Measurements from ENCODE around the gene KIF1C. TPM values are rescaled to one million over a fixed set of nuclear protein-coding genes. Genes with fewer than 3 reads are reported as not detected.

Gene KIF1C
- total RNA-seq, 1 experiment from 2014 or later, result 121 TPM

DNA sequence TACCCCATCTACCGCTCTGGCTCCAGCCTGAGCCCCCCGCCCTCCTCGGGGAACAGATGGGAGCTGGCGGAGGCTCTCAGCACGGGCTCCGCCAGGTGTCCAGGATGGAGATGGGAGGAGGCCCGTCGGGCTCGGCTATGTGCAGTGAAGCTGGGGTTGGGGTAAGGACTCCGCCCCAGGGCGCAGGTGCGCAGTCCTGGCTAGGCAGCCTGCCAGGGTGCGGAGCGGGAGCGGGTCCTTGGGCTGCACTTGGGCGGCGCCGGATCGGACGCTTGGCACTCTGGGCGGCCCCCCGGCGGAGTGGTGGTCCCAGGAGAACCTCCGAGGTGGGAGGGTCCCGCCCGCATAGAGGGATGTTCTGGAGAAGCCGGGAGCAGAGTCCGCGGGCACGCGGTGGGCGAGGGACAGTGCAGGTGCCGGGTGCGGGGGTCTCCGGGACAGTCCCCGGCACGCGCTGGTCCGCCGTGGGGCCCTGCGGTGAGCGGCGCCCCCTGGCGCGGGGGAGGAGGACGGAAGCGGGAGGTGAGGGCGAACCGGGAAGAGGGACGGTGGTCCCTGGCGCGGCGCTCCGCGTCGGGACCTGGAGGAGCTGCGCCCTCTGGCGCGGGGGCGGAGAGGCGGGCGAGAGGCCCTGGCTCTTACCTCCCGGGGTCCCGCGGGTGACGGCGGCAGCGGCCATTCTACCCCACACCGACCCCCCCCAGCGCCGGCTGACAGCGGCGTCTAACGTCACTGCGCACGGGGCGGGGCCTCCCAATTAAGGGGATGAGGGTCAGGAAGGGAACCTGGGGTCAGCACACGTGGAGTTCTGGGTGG lies 10.6 kb upstream of the KIF1C start, which contains the start of gene CAMTA2:
Gene CAMTA2, minus strand, starts transcription at position 725 of the 816 bp plus-strand sequence. CDS start 1,453 bp downstream, outside the sequence.
- no peaks in the 10 kb centered on the region for H4K20me1 ChIP-seq (ENCODE audit: insufficient read depth)
- TF ChIP-seq JUND (IDR thresholded peaks at IDR 0.05), result no peak
- TF ChIP-seq CBX3 (IDR thresholded peaks at IDR 0.05; ENCODE audit: low read depth), result no peak
- no peak for TF ChIP-seq TCF7L2 (IDR thresholded peaks at IDR 0.05; ENCODE audit: borderline replicate concordance, extremely low read depth, insufficient read depth, insufficient read length)
- TF ChIP-seq, protein P1, sequence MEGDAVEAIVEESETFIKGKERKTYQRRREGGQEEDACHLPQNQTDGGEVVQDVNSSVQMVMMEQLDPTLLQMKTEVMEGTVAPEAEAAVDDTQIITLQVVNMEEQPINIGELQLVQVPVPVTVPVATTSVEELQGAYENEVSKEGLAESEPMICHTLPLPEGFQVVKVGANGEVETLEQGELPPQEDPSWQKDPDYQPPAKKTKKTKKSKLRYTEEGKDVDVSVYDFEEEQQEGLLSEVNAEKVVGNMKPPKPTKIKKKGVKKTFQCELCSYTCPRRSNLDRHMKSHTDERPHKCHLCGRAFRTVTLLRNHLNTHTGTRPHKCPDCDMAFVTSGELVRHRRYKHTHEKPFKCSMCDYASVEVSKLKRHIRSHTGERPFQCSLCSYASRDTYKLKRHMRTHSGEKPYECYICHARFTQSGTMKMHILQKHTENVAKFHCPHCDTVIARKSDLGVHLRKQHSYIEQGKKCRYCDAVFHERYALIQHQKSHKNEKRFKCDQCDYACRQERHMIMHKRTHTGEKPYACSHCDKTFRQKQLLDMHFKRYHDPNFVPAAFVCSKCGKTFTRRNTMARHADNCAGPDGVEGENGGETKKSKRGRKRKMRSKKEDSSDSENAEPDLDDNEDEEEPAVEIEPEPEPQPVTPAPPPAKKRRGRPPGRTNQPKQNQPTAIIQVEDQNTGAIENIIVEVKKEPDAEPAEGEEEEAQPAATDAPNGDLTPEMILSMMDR (IDR thresholded peaks at IDR 0.05 in 2 of 3, conservative IDR thresholded peaks at IDR 0.05 in 1 of 3; ENCODE audit: borderline replicate concordance in 1 of 3, insufficient read depth in 1 of 3, low read depth in 2 of 3, low read length in 2 of 3), result peak; percentile 66 to 89 (median 73)
- TF ChIP-seq POLR2A (IDR thresholded peaks at IDR 0.05; ENCODE audit: borderline replicate concordance, extremely low read depth, insufficient read depth, insufficient read length), result peak; percentile 82
- peak; percentile 77 for TF ChIP-seq EGR1 (IDR thresholded peaks at IDR 0.05; ENCODE audit: low read depth)
- no peak for TF ChIP-seq ELF1 (IDR thresholded peaks at IDR 0.05; ENCODE audit: borderline replicate concordance, low read depth)
- peak; percentile 75; the same call in 1 of the 2 replicates for TF ChIP-seq ZFX (IDR thresholded peaks at IDR 0.05)
- TF ChIP-seq FOSL1 (IDR thresholded peaks at IDR 0.05; ENCODE audit: low read depth), result no peak
- no peak for TF ChIP-seq EZH2phosphoT487 (IDR thresholded peaks at IDR 0.05; ENCODE audit: borderline replicate concordance)
- TF ChIP-seq YY1 (IDR thresholded peaks at IDR 0.05; ENCODE audit: extremely low read depth, insufficient replicate concordance, low read depth, low read length), result peak; percentile 71
- TF ChIP-seq, protein P2, sequence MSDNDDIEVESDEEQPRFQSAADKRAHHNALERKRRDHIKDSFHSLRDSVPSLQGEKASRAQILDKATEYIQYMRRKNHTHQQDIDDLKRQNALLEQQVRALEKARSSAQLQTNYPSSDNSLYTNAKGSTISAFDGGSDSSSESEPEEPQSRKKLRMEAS (IDR thresholded peaks at IDR 0.05), result peak; percentile 78
- TF ChIP-seq, protein P3, sequence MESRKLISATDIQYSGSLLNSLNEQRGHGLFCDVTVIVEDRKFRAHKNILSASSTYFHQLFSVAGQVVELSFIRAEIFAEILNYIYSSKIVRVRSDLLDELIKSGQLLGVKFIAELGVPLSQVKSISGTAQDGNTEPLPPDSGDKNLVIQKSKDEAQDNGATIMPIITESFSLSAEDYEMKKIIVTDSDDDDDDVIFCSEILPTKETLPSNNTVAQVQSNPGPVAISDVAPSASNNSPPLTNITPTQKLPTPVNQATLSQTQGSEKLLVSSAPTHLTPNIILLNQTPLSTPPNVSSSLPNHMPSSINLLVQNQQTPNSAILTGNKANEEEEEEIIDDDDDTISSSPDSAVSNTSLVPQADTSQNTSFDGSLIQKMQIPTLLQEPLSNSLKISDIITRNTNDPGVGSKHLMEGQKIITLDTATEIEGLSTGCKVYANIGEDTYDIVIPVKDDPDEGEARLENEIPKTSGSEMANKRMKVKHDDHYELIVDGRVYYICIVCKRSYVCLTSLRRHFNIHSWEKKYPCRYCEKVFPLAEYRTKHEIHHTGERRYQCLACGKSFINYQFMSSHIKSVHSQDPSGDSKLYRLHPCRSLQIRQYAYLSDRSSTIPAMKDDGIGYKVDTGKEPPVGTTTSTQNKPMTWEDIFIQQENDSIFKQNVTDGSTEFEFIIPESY (IDR thresholded peaks at IDR 0.05; ENCODE audit: extremely low read depth, insufficient replicate concordance, low read length), result peak; percentile 30
- peak; percentile 58 for TF ChIP-seq RAD21 (IDR thresholded peaks at IDR 0.05; ENCODE audit: low read depth)
- peak; percentile 90 for TF ChIP-seq SRF (IDR thresholded peaks at IDR 0.05; ENCODE audit: low read depth)
- TF ChIP-seq, protein P4, sequence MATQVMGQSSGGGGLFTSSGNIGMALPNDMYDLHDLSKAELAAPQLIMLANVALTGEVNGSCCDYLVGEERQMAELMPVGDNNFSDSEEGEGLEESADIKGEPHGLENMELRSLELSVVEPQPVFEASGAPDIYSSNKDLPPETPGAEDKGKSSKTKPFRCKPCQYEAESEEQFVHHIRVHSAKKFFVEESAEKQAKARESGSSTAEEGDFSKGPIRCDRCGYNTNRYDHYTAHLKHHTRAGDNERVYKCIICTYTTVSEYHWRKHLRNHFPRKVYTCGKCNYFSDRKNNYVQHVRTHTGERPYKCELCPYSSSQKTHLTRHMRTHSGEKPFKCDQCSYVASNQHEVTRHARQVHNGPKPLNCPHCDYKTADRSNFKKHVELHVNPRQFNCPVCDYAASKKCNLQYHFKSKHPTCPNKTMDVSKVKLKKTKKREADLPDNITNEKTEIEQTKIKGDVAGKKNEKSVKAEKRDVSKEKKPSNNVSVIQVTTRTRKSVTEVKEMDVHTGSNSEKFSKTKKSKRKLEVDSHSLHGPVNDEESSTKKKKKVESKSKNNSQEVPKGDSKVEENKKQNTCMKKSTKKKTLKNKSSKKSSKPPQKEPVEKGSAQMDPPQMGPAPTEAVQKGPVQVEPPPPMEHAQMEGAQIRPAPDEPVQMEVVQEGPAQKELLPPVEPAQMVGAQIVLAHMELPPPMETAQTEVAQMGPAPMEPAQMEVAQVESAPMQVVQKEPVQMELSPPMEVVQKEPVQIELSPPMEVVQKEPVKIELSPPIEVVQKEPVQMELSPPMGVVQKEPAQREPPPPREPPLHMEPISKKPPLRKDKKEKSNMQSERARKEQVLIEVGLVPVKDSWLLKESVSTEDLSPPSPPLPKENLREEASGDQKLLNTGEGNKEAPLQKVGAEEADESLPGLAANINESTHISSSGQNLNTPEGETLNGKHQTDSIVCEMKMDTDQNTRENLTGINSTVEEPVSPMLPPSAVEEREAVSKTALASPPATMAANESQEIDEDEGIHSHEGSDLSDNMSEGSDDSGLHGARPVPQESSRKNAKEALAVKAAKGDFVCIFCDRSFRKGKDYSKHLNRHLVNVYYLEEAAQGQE (IDR thresholded peaks at IDR 0.05; ENCODE audit: low read depth), result no peak
- H3K9me2 ChIP-seq (ENCODE audit: insufficient read depth), result no peaks in the 10 kb centered on the region
- H3K27me3 ChIP-seq (ENCODE audit: insufficient read depth, low read length), result no peaks in the 10 kb centered on the region
- peak within 1 kb of the TSS; percentile 78 for H2AFZ ChIP-seq (ENCODE audit: low read depth, low read length, poor library complexity, severe bottlenecking)
- DNase-seq (ENCODE audit: low read depth, low spot score) (peak; percentile 52), ATAC-seq (peak; percentile 85)
- H3K9ac ChIP-seq (ENCODE audit: low read length), result peak within 1 kb of the TSS; percentile 90
- peaks cover 15% of the 10 kb centered on the region for H3K79me2 ChIP-seq (ENCODE audit: insufficient read depth, low read length)
- ChIA-PET RAD21 (ENCODE audit: low non-redundant PET in 1 of 2, low total read pairs in 2 of 2, uncharacterized antibody in 2 of 2, unreplicated experiment in 2 of 2) (interaction anchor here in 1 of 2 experiments (0.6 kb wide), 1 partner anchor 64 kb away, joined by 3 read pairs; no protein-coding TSS in a partner anchor), POLR2A (interaction anchor here (0.6 to 1.9 kb wide), 6 partner anchors 10 to 78 kb away, joined by 4 to 16 read pairs (median 7); partner anchors contain the start of genes INCA1, KIF1C, RNF167 and SLC25A11), CTCF (interaction anchor here (0.6 to 1.4 kb wide), 4 partner anchors 20 to 242 kb away, joined by 3 to 9 read pairs (median 5); partner anchors contain the start of gene SPAG7)
- H3K9me3 ChIP-seq (ENCODE audit: control insufficient read depth in 1 of 2, insufficient read depth in 1 of 2, low read depth in 1 of 2, low read length in 2 of 2), result no peaks in the 10 kb centered on the region
- BruUV-seq (replicated peaks), result no TSS peak
- H3K36me3 ChIP-seq (ENCODE audit: control insufficient read depth in 1 of 2, insufficient read depth in 2 of 2, low read length in 2 of 2), result peaks cover 2 to 7% of the 10 kb centered on the region in 2 experiments; a peak in 1 of 4 replicates
- peak within 1 kb of the TSS; percentile 99 for H3K4me2 ChIP-seq (ENCODE audit: low read length)
- H3K27ac ChIP-seq (ENCODE audit: low read depth, low read length), result peak within 1 kb of the TSS; percentile 84
- intact Hi-C loops (cut with micrococcal nuclease), result loop anchor here (1.0 to 5.0 kb wide), 3 partner anchors 20 to 78 kb away; partner anchors contain the start of genes PFN1 and SPAG7
- peaks cover 7 to 24% of the 10 kb centered on the region in 2 experiments for H3K4me1 ChIP-seq (ENCODE audit: control insufficient read depth in 1 of 2, insufficient read depth in 2 of 2, low read length in 2 of 2)
- peak within 1 kb of the TSS; percentile 72 to 97 for H3K4me3 ChIP-seq (replicated peaks in 1 of 2; ENCODE audit: low read depth in 1 of 2, low read length in 2 of 2)
